PC-3 (cell line): ENCODE data around the gene CPA2. TPM values are rescaled to one million over a fixed set of nuclear protein-coding genes. Genes with fewer than 3 reads are reported as not detected.

Experiments used
- ATAC-seq: fragments of 200-7000 bp; cut with Tn5 transposase; 2 replicates; pipeline ENCODE4 v1.9.1; 2020; ENCODE audit warnings: mild to moderate bottlenecking, moderate library complexity
- BruUV-seq: library from RNA; stranded (reverse); fragments of 400-500 nt; replicated peaks from 2 replicates; lab custom pipeline; 2021; lab: Mats Ljungman, UMichigan
- CTCF ChIA-PET: fragments of 300-600 bp; sonication (Branson Sonifier 250); formaldehyde crosslinking; loops from one replicate; lab custom pipeline; 2022; ENCODE audit warnings: antibody characterized with exemption; lab: Charles Lee
- POLR2A ChIA-PET: fragments of 300-600 bp; sonication (Branson Sonifier 250); formaldehyde crosslinking; loops from one replicate; lab custom pipeline; 2022; ENCODE audit warnings: antibody characterized with exemption; ENCODE audit not compliant: unreplicated experiment; lab: Charles Lee
- DNase-seq: peaks from one replicate; pipeline ENCODE4 v3.0.0-alpha.2; 2015
- H2AFZ ChIP-seq: fragments of 300-600 bp; sonication (generic); 2 replicates; pipeline ENCODE4 v1.6.0; 2016; ENCODE audit warnings: antibody characterized with exemption, low read length
- H3F3A ChIP-seq: fragments of 300-600 bp; sonication (generic); one replicate; pipeline ENCODE4 v1.6.0; 2017; ENCODE audit warnings: antibody characterized with exemption, low read length, control low read depth, mild to moderate bottlenecking; ENCODE audit not compliant: unreplicated experiment
- H3K27ac ChIP-seq: fragments of 300-600 bp; sonication (generic); 2 replicates; pipeline ENCODE4 v1.5.1; 2016; ENCODE audit warnings: mild to moderate bottlenecking, low read length
- H3K27me3 ChIP-seq: fragments of 300-600 bp; sonication (generic); 2 replicates; pipeline ENCODE4 v1.6.1; 2016; ENCODE audit warnings: low read length, mixed read lengths
- H3K36me3 ChIP-seq: fragments of 300-600 bp; sonication (generic); 2 replicates; pipeline ENCODE4 v1.6.1; 2016; ENCODE audit warnings: low read depth, mixed run types, low read length, mixed read lengths
- H3K4me1 ChIP-seq: fragments of 300-600 bp; sonication (generic); 2 replicates; pipeline ENCODE4 v1.5.1; 2016; ENCODE audit warnings: low read length; ENCODE audit not compliant: insufficient read depth
- H3K4me2 ChIP-seq: fragments of 300-600 bp; sonication (generic); 2 replicates; pipeline ENCODE4 v1.6.0; 2016; ENCODE audit warnings: low read length
- H3K4me3 ChIP-seq: fragments of 300-600 bp; sonication (generic); 2 replicates; pipeline ENCODE4 v1.5.1; 2016; ENCODE audit warnings: mild to moderate bottlenecking, low read length, mixed read lengths
- H3K79me2 ChIP-seq: fragments of 300-600 bp; sonication (generic); 2 replicates; pipeline ENCODE4 v1.6.1; 2017; ENCODE audit warnings: low read length, mixed read lengths
- H3K9ac ChIP-seq: fragments of 300-600 bp; sonication (generic); 2 replicates; pipeline ENCODE4 v1.6.0; 2016; ENCODE audit warnings: mild to moderate bottlenecking, low read length
- H3K9me2 ChIP-seq: fragments of 300-600 bp; sonication (generic); replicated peaks from 2 replicates; pipeline ENCODE4 v1.6.1; 2016; ENCODE audit warnings: mixed run types, low read length, mixed read lengths
- H3K9me3 ChIP-seq: fragments of 300-600 bp; sonication (generic); 2 replicates; pipeline ENCODE4 v1.6.1; 2016; ENCODE audit warnings: low read length, mixed read lengths
- H4K20me1 ChIP-seq: fragments of 300-600 bp; sonication (generic); 2 replicates; pipeline ENCODE4 v1.6.1; 2016; ENCODE audit warnings: low read length, mixed read lengths
- CTCF ChIP-seq: fragments of 300-600 bp; sonication (generic); conservative IDR thresholded peaks from 2 replicates; pipeline ENCODE4 v1.5.1; 2017; ENCODE audit warnings: antibody characterized with exemption, low read depth, mild to moderate bottlenecking, low read length
- EZH2 ChIP-seq: fragments of 300-600 bp; sonication (generic); IDR thresholded peaks from one replicate; pipeline ENCODE4 v1.6.1; 2017; ENCODE audit warnings: antibody characterized with exemption, mild to moderate bottlenecking, low read length; ENCODE audit not compliant: unreplicated experiment
- EZH2phosphoT487 ChIP-seq: fragments of 300-600 bp; sonication (generic); IDR thresholded peaks from 2 replicates; pipeline ENCODE4 v1.6.1; 2018; ENCODE audit warnings: mild to moderate bottlenecking, antibody characterized with exemption, low read length, borderline replicate concordance
- intact Hi-C: fragments of 100-400 bp; cut with micrococcal nuclease; formaldehyde crosslinking; loops from 2 replicates; pipeline ENCODE4 v1.9.0; 2023
- total RNA-seq: library from RNA; depleted of rRNA; stranded (reverse); fragments of >200 nt; gene quantifications from 2 replicates; pipeline ENCODE4 v1.2.3, GENCODE V29; 2014

Gene CPA2
- total RNA-seq, 1 experiment from 2014 or later = not detected

- H2AFZ ChIP-seq = no peak overlapping the region
- intact Hi-C loops = no loop called here
- H3K4me3 ChIP-seq = no peak overlapping the region
- no peak for DNase-seq
- H3K4me2 ChIP-seq = no peak overlapping the region
- no peak for TF ChIP-seq EZH2phosphoT487
- no peak for TF ChIP-seq CTCF
- no peak for TF ChIP-seq EZH2
- H3K79me2 ChIP-seq = peaks cover 11% of the 10 kb centered on the region; the same call in 1 of the 2 replicates
- CTCF ChIA-PET = no interaction called here
- no peak overlapping the region for H3K9ac ChIP-seq
- H3K9me2 ChIP-seq = no peaks in the 10 kb centered on the region
- BruUV-seq = no TSS peak
- no peaks in the 10 kb centered on the region; the same call in 1 of the 2 replicates for H3K36me3 ChIP-seq
- no peaks in the 10 kb centered on the region for H3K27me3 ChIP-seq
- no peak overlapping the region for H3K27ac ChIP-seq
- H3K9me3 ChIP-seq = peaks cover 8% of the 10 kb centered on the region; the same call in 1 of the 2 replicates
- no peaks in the 10 kb centered on the region for H3F3A ChIP-seq
- POLR2A ChIA-PET = no interaction called here
- H3K4me1 ChIP-seq = peaks cover 6% of the 10 kb centered on the region
- ATAC-seq = no peak
- H4K20me1 ChIP-seq = no peaks in the 10 kb centered on the region
Measured at GRCh38 chr7:130298544-130299326, 32.1 kb downstream of the CPA2 start.

DNA sequence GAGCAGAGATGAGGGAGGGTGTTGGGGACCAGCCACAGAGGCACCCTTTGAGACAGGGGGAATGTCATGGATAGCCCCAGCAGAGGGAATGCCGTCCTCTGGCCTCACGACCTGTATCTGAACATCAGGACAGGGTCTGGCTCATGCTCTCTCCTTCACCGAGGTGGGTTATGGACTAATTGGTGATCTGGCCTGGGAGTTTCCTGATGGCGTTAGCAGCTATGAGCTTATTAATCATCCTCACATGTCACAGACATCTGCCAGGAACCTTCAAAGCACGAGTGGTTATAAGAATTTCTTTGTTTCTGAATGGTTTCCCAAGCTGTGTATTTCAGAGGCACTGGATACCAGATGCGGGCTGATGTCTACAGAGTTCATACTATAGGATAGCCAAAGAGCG, 33.2 kb downstream of the CPA2 start:
- intact Hi-C loops = no loop called here
- POLR2A ChIA-PET = no interaction called here
- H3K79me2 ChIP-seq = 0 out of 2 replicates have a peak, but pooled peaks cover under 1% of the 10 kb centered on the region
- no peaks in the 10 kb centered on the region for H3K9me2 ChIP-seq
- CTCF ChIA-PET = no interaction called here
- no peaks in the 10 kb centered on the region for H3K9me3 ChIP-seq
- H3K9ac ChIP-seq = no peak overlapping the region
- H3K36me3 ChIP-seq = no peaks in the 10 kb centered on the region
- H3F3A ChIP-seq = no peaks in the 10 kb centered on the region
- H3K27ac ChIP-seq = no peak overlapping the region
- H3K4me3 ChIP-seq = no peak overlapping the region
- no peaks in the 10 kb centered on the region for H4K20me1 ChIP-seq
- BruUV-seq = no TSS peak
- ATAC-seq (no peak), DNase-seq (no peak)
- H2AFZ ChIP-seq = no peak overlapping the region
- H3K4me2 ChIP-seq = no peak overlapping the region
- no peaks in the 10 kb centered on the region for H3K4me1 ChIP-seq
- H3K27me3 ChIP-seq = no peaks in the 10 kb centered on the region
- TF ChIP-seq EZH2phosphoT487 = no peak
- TF ChIP-seq CTCF = no peak
- TF ChIP-seq EZH2 = no peak

DNA sequence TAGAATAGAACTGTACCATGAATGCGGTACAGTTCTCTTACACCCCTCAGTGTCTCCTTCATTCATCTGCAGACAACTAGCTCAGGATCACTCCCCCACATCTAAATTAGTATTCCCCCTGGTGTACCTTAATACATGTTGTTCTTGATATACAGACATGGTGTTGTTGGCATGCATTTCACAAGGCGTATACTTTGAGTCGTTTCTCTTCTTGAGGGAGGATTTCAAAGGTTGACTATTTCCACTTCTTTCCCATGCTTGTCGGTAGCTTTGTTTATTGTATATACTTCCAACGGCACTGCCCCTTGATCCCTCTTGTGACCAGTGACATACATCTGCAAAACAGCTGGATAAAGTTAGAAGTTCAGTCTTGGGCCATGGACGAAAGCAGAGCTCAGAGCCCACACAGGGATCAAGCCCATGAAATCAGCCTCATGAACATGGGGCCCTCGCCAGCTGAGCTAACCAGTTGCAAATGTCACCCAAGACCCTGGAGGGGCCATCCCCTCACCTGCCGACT, 34.9 kb downstream of the CPA2 start:
- no peak for DNase-seq
- no peaks in the 10 kb centered on the region for H3K4me1 ChIP-seq
- H3K4me2 ChIP-seq = no peak overlapping the region
- no peaks in the 10 kb centered on the region for H3F3A ChIP-seq
- no peaks in the 10 kb centered on the region for H3K36me3 ChIP-seq
- ChIA-PET CTCF (no interaction called here), POLR2A (no interaction called here)
- no peaks in the 10 kb centered on the region for H3K9me3 ChIP-seq
- H3K27me3 ChIP-seq = no peaks in the 10 kb centered on the region
- H3K27ac ChIP-seq = no peak overlapping the region
- BruUV-seq = no TSS peak
- intact Hi-C loops = no loop called here
- no peaks in the 10 kb centered on the region for H3K79me2 ChIP-seq
- H3K4me3 ChIP-seq = no peak overlapping the region
- H4K20me1 ChIP-seq = no peaks in the 10 kb centered on the region
- no peak overlapping the region for H2AFZ ChIP-seq
- no peaks in the 10 kb centered on the region for H3K9me2 ChIP-seq
- ATAC-seq = no peak
- TF ChIP-seq EZH2phosphoT487 (no peak), CTCF (no peak), EZH2 (no peak)
- no peak overlapping the region for H3K9ac ChIP-seq
